Stimulated activated CD4-positive, alpha-beta T cell treated with anti-CD3 and anti-CD28 coated beads, Interleukin-4, amount 100 ng/mL, for 24 hours (primary cell): ENCODE data around the gene CALCOCO1.

Experiments used
- DNase-seq: peaks from one replicate; pipeline ENCODE4 v3.0.0-alpha.2; 2020

The CALCOCO1 gene

GRCh38 chr12:53659011-53659551, 68.2 kb downstream of the CALCOCO1 start:
- no peak for DNase-seq
